ENCODE data around the gene LRRC31. TPM values are rescaled to one million over a fixed set of nuclear protein-coding genes. Genes with fewer than 3 reads are reported as not detected.

LRRC31 gene
- total RNA-seq, 2 experiments from 2014 or later, result not detected

GRCh38 chr3:169811631-169812331 lies 58.0 kb downstream of the LRRC31 start:
- Mint-ChIP-seq H3K27ac (peak overlapping the region; percentile 19), H3K9me3 (peaks cover 5% of the 10 kb centered on the region), H3K4me3 (peak overlapping the region; percentile 94), H3K27me3 (no peaks in the 10 kb centered on the region), H3K4me1 (ENCODE audit: low read depth) (peaks cover 26% of the 10 kb centered on the region), H3K36me3 (ENCODE audit: low read depth) (peaks cover 7% of the 10 kb centered on the region)
- no peaks in the 10 kb centered on the region for H3K27me3 ChIP-seq (ENCODE audit: control insufficient read depth in 1 of 2, insufficient read depth in 2 of 2, low read length in 2 of 2)
- H3K27ac ChIP-seq (ENCODE audit: low read depth in 1 of 2, low read length in 2 of 2), result no peak overlapping the region
- peaks cover 27% of the 10 kb centered on the region for H3K4me1 ChIP-seq (ENCODE audit: insufficient read depth, low read length)
- CTCF ChIA-PET, result no interaction called here
- H3K9me3 ChIP-seq (ENCODE audit: control insufficient read depth in 1 of 2, insufficient read depth in 1 of 2, low read length in 2 of 2), result peaks cover 0 to 13% of the 10 kb centered on the region in 2 experiments
- no peaks in the 10 kb centered on the region for H3K36me3 ChIP-seq (ENCODE audit: insufficient read depth, low read length)
- POLR2A ChIA-PET, result interaction anchor here (1.1 to 2.4 kb wide), 3 partner anchors 39 to 155 kb away, joined by 4 to 13 read pairs (median 4); partner anchors contain the start of genes MYNN, SEC62 and TERC
- intact Hi-C loops (cut with DNase I, micrococcal nuclease), result loop anchor here in 1 of 2 experiments (5.0 kb wide), 2 partner anchors 39 to 156 kb away; partner anchors contain the start of genes MYNN and SEC62
- peak in 5 of 14 experiments; percentile 10 to 43 (median 33) for DNase-seq
- peak overlapping the region; percentile 68 for H3K4me3 ChIP-seq (ENCODE audit: low read length)
- no peak for TF ChIP-seq CTCF (IDR thresholded peaks at IDR 0.05)
- ATAC-seq (ENCODE audit: poor library complexity), result peak; percentile 12

GRCh38 chr3:169809230-169809795 lies 60.4 kb downstream of the LRRC31 start:
- Mint-ChIP-seq H3K4me3 (no peak overlapping the region), H3K36me3 (ENCODE audit: low read depth) (peaks cover 7% of the 10 kb centered on the region), H3K4me1 (ENCODE audit: low read depth) (peaks cover 24% of the 10 kb centered on the region), H3K9me3 (no peaks in the 10 kb centered on the region), H3K27me3 (no peaks in the 10 kb centered on the region), H3K27ac (no peak overlapping the region)
- intact Hi-C loops (cut with DNase I, micrococcal nuclease), result loop anchor here in 1 of 2 experiments (2.0 kb wide), 1 partner anchor 33 kb away; no protein-coding TSS in a partner anchor
- H3K27ac ChIP-seq (ENCODE audit: low read depth in 1 of 2, low read length in 2 of 2), result no peak overlapping the region
- H3K4me3 ChIP-seq (ENCODE audit: low read length), result no peak overlapping the region
- peaks cover 26% of the 10 kb centered on the region for H3K4me1 ChIP-seq (ENCODE audit: insufficient read depth, low read length)
- no peaks in the 10 kb centered on the region for H3K9me3 ChIP-seq (ENCODE audit: control insufficient read depth in 1 of 2, insufficient read depth in 1 of 2, low read length in 2 of 2)
- no peak for DNase-seq
- ATAC-seq (ENCODE audit: poor library complexity), result no peak
- ChIA-PET CTCF (no interaction called here), POLR2A (no interaction called here)
- TF ChIP-seq CTCF (IDR thresholded peaks at IDR 0.05), result no peak
- H3K36me3 ChIP-seq (ENCODE audit: insufficient read depth, low read length), result no peaks in the 10 kb centered on the region
- H3K27me3 ChIP-seq (ENCODE audit: control insufficient read depth in 1 of 2, insufficient read depth in 2 of 2, low read length in 2 of 2), result no peaks in the 10 kb centered on the region

GRCh38 chr3:169804681-169805080 lies 65.1 kb downstream of the LRRC31 start:
- POLR2A ChIA-PET, result interaction anchor here (0.9 kb wide), 1 partner anchor 12 kb away, joined by 4 read pairs; no protein-coding TSS in a partner anchor
- CTCF ChIA-PET, result no interaction called here
- TF ChIP-seq CTCF (IDR thresholded peaks at IDR 0.05), result no peak

More at GRCh38 chr3:169804681-169805080, 65.1 kb downstream of the LRRC31 start:
- H3K9me3 ChIP-seq (ENCODE audit: control insufficient read depth in 1 of 2, insufficient read depth in 1 of 2, low read length in 2 of 2), result no peaks in the 10 kb centered on the region
- intact Hi-C loops (cut with DNase I, micrococcal nuclease), result no loop called here
- Mint-ChIP-seq H3K4me1 (ENCODE audit: low read depth) (no peaks in the 10 kb centered on the region), H3K27ac (no peak overlapping the region), H3K36me3 (ENCODE audit: low read depth) (no peaks in the 10 kb centered on the region), H3K4me3 (no peak overlapping the region), H3K9me3 (no peaks in the 10 kb centered on the region), H3K27me3 (no peaks in the 10 kb centered on the region)
- no peak overlapping the region for H3K4me3 ChIP-seq (ENCODE audit: low read length)
- no peak overlapping the region for H3K27ac ChIP-seq (ENCODE audit: low read depth in 1 of 2, low read length in 2 of 2)
- DNase-seq, result no peak
- no peaks in the 10 kb centered on the region for H3K4me1 ChIP-seq (ENCODE audit: insufficient read depth, low read length)
- no peaks in the 10 kb centered on the region for H3K27me3 ChIP-seq (ENCODE audit: control insufficient read depth in 1 of 2, insufficient read depth in 2 of 2, low read length in 2 of 2)
- no peak for ATAC-seq (ENCODE audit: poor library complexity)
- H3K36me3 ChIP-seq (ENCODE audit: insufficient read depth, low read length), result no peaks in the 10 kb centered on the region

All from CD4-positive, alpha-beta T cell (primary cell).